PC-3 (cell line): ENCODE results near the gene PRKCE. TPM values are rescaled to one million over a fixed set of nuclear protein-coding genes. Genes with fewer than 3 reads are reported as not detected.

Source experiments
- ATAC-seq: fragments of 200-7000 bp; cut with Tn5 transposase; 2 replicates; pipeline ENCODE4 v1.9.1; 2020; ENCODE audit warnings: mild to moderate bottlenecking, moderate library complexity
- BruUV-seq: library from RNA; stranded (reverse); fragments of 400-500 nt; replicated peaks from 2 replicates; lab custom pipeline; 2021; lab: Mats Ljungman, UMichigan
- CTCF ChIA-PET: fragments of 300-600 bp; sonication (Branson Sonifier 250); formaldehyde crosslinking; loops from one replicate; lab custom pipeline; 2022; ENCODE audit warnings: antibody characterized with exemption; lab: Charles Lee
- POLR2A ChIA-PET: fragments of 300-600 bp; sonication (Branson Sonifier 250); formaldehyde crosslinking; loops from one replicate; lab custom pipeline; 2022; ENCODE audit warnings: antibody characterized with exemption; ENCODE audit not compliant: unreplicated experiment; lab: Charles Lee
- DNase-seq: peaks from one replicate; pipeline ENCODE4 v3.0.0-alpha.2; 2015
- H2AFZ ChIP-seq: fragments of 300-600 bp; sonication (generic); 2 replicates; pipeline ENCODE4 v1.6.0; 2016; ENCODE audit warnings: antibody characterized with exemption, low read length
- H3F3A ChIP-seq: fragments of 300-600 bp; sonication (generic); one replicate; pipeline ENCODE4 v1.6.0; 2017; ENCODE audit warnings: antibody characterized with exemption, low read length, control low read depth, mild to moderate bottlenecking; ENCODE audit not compliant: unreplicated experiment
- H3K27ac ChIP-seq: fragments of 300-600 bp; sonication (generic); 2 replicates; pipeline ENCODE4 v1.5.1; 2016; ENCODE audit warnings: mild to moderate bottlenecking, low read length
- H3K27me3 ChIP-seq: fragments of 300-600 bp; sonication (generic); 2 replicates; pipeline ENCODE4 v1.6.1; 2016; ENCODE audit warnings: low read length, mixed read lengths
- H3K36me3 ChIP-seq: fragments of 300-600 bp; sonication (generic); 2 replicates; pipeline ENCODE4 v1.6.1; 2016; ENCODE audit warnings: low read depth, mixed run types, low read length, mixed read lengths
- H3K4me1 ChIP-seq: fragments of 300-600 bp; sonication (generic); 2 replicates; pipeline ENCODE4 v1.5.1; 2016; ENCODE audit warnings: low read length; ENCODE audit not compliant: insufficient read depth
- H3K4me2 ChIP-seq: fragments of 300-600 bp; sonication (generic); 2 replicates; pipeline ENCODE4 v1.6.0; 2016; ENCODE audit warnings: low read length
- H3K4me3 ChIP-seq: fragments of 300-600 bp; sonication (generic); 2 replicates; pipeline ENCODE4 v1.5.1; 2016; ENCODE audit warnings: mild to moderate bottlenecking, low read length, mixed read lengths
- H3K79me2 ChIP-seq: fragments of 300-600 bp; sonication (generic); 2 replicates; pipeline ENCODE4 v1.6.1; 2017; ENCODE audit warnings: low read length, mixed read lengths
- H3K9ac ChIP-seq: fragments of 300-600 bp; sonication (generic); 2 replicates; pipeline ENCODE4 v1.6.0; 2016; ENCODE audit warnings: mild to moderate bottlenecking, low read length
- H3K9me2 ChIP-seq: fragments of 300-600 bp; sonication (generic); replicated peaks from 2 replicates; pipeline ENCODE4 v1.6.1; 2016; ENCODE audit warnings: mixed run types, low read length, mixed read lengths
- H3K9me3 ChIP-seq: fragments of 300-600 bp; sonication (generic); 2 replicates; pipeline ENCODE4 v1.6.1; 2016; ENCODE audit warnings: low read length, mixed read lengths
- H4K20me1 ChIP-seq: fragments of 300-600 bp; sonication (generic); 2 replicates; pipeline ENCODE4 v1.6.1; 2016; ENCODE audit warnings: low read length, mixed read lengths
- EZH2 ChIP-seq: fragments of 300-600 bp; sonication (generic); IDR thresholded peaks from one replicate; pipeline ENCODE4 v1.6.1; 2017; ENCODE audit warnings: antibody characterized with exemption, mild to moderate bottlenecking, low read length; ENCODE audit not compliant: unreplicated experiment
- EZH2phosphoT487 ChIP-seq: fragments of 300-600 bp; sonication (generic); IDR thresholded peaks from 2 replicates; pipeline ENCODE4 v1.6.1; 2018; ENCODE audit warnings: mild to moderate bottlenecking, antibody characterized with exemption, low read length, borderline replicate concordance
- intact Hi-C: fragments of 100-400 bp; cut with micrococcal nuclease; formaldehyde crosslinking; loops from 2 replicates; pipeline ENCODE4 v1.9.0; 2023
- total RNA-seq: library from RNA; depleted of rRNA; stranded (reverse); fragments of >200 nt; gene quantifications from 2 replicates; pipeline ENCODE4 v1.2.3, GENCODE V29; 2014
- TF ChIP-seq, protein P1 (sequence below): fragments of 300-600 bp; sonication (generic); conservative IDR thresholded peaks from 2 replicates; pipeline ENCODE4 v1.5.1; 2017; ENCODE audit warnings: antibody characterized with exemption, low read depth, mild to moderate bottlenecking, low read length

PRKCE gene
- total RNA-seq, 1 experiment from 2014 or later = 7.0 TPM

DNA sequence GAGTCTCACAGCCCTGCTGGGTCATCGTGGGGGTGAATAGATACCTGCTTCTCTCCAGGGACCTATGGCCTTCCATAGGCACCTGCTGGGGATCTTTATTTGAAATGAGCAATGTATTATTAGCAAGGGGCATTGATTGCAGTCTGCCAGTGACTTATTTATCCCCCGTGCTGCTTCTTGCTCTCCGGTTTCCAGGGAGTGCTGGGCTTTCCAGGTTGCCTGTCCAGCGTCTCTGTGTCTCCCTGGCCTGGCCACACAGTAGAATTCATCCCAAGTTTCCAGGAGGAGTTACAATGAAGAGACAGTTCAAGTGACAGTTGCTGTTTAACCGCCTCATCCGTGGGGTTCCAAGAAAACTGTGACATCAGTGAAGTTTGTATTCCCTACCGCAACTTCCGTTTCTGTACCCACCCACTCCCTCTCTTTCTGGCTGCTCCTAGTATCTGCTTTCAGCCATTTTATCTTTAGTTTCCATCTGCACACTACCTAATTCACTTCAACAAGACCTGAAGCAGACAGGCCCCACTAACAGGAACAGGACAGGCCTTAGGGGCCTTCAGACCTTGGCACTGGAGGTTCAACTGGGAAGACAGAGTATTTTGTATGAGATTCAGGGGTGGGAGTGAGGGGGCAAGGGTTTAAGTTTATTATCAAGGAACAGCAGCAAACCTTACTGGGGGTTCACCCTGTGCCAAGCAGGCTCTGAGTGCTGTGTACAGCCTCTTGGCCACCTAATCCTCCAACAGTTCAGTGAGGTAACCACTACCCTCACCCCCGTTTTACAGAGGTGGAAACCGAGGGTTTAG is 134.8 kb downstream of the PRKCE start:
- Histone ChIP-seq H3K4me1 (no peaks in the 10 kb centered on the region), H3K36me3 (no peaks in the 10 kb centered on the region), H3F3A (no peaks in the 10 kb centered on the region), H3K79me2 (no peaks in the 10 kb centered on the region), H4K20me1 (no peaks in the 10 kb centered on the region), H3K27ac (no peak overlapping the region), H3K9me2 (no peaks in the 10 kb centered on the region), H3K9me3 (no peaks in the 10 kb centered on the region), H3K4me3 (no peak overlapping the region), H3K27me3 (no peaks in the 10 kb centered on the region), H3K4me2 (no peak overlapping the region), H3K9ac (no peak overlapping the region), H2AFZ (no peak overlapping the region)
- CTCF ChIA-PET = no interaction called here
- TF ChIP-seq EZH2phosphoT487 = no peak
- no TSS peak for BruUV-seq
- DNase-seq = no peak
- intact Hi-C loops = no loop called here
- no peak for ATAC-seq
- POLR2A ChIA-PET = no interaction called here

DNA sequence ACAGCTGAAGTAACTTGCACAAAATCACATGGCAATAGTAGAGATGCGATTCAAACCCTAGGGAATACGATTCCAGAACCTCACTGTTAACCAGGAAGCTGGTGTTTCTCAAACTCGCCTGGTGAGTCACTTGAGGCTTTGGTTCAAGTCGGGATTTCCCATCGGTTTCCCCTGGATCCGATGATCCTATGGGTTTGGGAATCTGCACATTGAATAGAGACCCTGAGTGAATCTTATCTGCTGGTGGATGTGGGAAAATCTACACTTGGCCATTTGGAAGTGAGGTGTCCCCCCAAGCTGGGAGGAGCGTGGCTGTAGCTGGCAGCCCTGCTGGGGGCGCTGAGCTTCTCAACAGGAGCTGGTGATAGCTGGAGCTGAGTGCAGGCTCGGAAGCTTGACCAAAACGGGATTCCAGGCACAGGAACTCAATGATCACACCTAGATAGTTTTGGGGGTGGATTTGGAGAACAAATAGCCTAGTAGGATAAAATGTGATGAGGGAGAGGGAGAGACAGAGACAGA is 135.4 kb downstream of the PRKCE start:
- ATAC-seq = no peak
- H3K27ac ChIP-seq = no peak overlapping the region
- intact Hi-C loops = no loop called here
- no peaks in the 10 kb centered on the region for H3K9me3 ChIP-seq
- H3F3A ChIP-seq = no peaks in the 10 kb centered on the region
- H2AFZ ChIP-seq = no peak overlapping the region
- no peak overlapping the region for H3K4me3 ChIP-seq
- no peaks in the 10 kb centered on the region for H3K9me2 ChIP-seq
- H4K20me1 ChIP-seq = no peaks in the 10 kb centered on the region
- no peak overlapping the region for H3K9ac ChIP-seq
- H3K36me3 ChIP-seq = no peaks in the 10 kb centered on the region
- H3K79me2 ChIP-seq = no peaks in the 10 kb centered on the region
- ChIA-PET CTCF (no interaction called here), POLR2A (no interaction called here)
- H3K27me3 ChIP-seq = no peaks in the 10 kb centered on the region
- TF ChIP-seq, protein P1, sequence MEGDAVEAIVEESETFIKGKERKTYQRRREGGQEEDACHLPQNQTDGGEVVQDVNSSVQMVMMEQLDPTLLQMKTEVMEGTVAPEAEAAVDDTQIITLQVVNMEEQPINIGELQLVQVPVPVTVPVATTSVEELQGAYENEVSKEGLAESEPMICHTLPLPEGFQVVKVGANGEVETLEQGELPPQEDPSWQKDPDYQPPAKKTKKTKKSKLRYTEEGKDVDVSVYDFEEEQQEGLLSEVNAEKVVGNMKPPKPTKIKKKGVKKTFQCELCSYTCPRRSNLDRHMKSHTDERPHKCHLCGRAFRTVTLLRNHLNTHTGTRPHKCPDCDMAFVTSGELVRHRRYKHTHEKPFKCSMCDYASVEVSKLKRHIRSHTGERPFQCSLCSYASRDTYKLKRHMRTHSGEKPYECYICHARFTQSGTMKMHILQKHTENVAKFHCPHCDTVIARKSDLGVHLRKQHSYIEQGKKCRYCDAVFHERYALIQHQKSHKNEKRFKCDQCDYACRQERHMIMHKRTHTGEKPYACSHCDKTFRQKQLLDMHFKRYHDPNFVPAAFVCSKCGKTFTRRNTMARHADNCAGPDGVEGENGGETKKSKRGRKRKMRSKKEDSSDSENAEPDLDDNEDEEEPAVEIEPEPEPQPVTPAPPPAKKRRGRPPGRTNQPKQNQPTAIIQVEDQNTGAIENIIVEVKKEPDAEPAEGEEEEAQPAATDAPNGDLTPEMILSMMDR = no peak
- no peak for TF ChIP-seq EZH2
- no peak for TF ChIP-seq EZH2phosphoT487
- H3K4me2 ChIP-seq = no peak overlapping the region
- DNase-seq = no peak
- no peaks in the 10 kb centered on the region for H3K4me1 ChIP-seq
- no TSS peak for BruUV-seq

DNA sequence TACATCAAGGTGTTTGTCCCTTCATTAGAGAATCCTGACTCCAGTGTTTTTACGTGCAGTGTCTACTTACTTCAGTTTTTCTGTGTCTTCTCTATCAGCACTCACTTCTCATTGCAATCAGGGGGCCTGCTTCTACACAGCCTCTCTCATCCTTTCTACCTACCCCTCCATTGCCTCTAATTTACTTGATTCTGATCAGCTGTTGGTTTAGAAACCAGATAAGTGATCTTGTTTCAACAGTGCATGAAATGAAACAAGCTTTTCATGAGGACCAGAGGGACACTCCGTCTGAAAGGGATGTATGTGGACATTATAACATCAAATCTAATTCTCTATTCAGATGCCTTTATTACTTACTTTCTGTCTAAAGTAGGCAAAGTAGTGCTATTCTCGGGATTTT is 136.9 kb downstream of the PRKCE start:
- BruUV-seq = no TSS peak
- CTCF ChIA-PET = no interaction called here
- intact Hi-C loops = no loop called here
- no peaks in the 10 kb centered on the region for H3K9me2 ChIP-seq
- H3K79me2 ChIP-seq = no peaks in the 10 kb centered on the region
- TF ChIP-seq, protein P1 = no peak
- TF ChIP-seq EZH2phosphoT487 (no peak), EZH2 (no peak)
- H3K4me3 ChIP-seq = no peak overlapping the region
- no peak overlapping the region for H3K4me2 ChIP-seq
- no peaks in the 10 kb centered on the region for H4K20me1 ChIP-seq
- no peak overlapping the region for H2AFZ ChIP-seq
- H3K36me3 ChIP-seq = no peaks in the 10 kb centered on the region
- no peak for DNase-seq
- no peak overlapping the region for H3K9ac ChIP-seq
- H3K27me3 ChIP-seq = no peaks in the 10 kb centered on the region
- no peak for ATAC-seq
- H3K27ac ChIP-seq = no peak overlapping the region
- H3K4me1 ChIP-seq = no peaks in the 10 kb centered on the region
- H3K9me3 ChIP-seq = no peaks in the 10 kb centered on the region
- POLR2A ChIA-PET = no interaction called here
- no peaks in the 10 kb centered on the region for H3F3A ChIP-seq
